Colonic mucosa (tissue), 4 donors: ENCODE measurements around the gene IQSEC1. TPM values are rescaled to one million over a fixed set of nuclear protein-coding genes. Genes with fewer than 3 reads are reported as not detected.

ENCODE experiments used
- DNase-seq: peaks from one replicate; pipeline ENCODE4 v3.0.0-alpha.2; 2020
- H3K27ac ChIP-seq: fragments of 200-600 bp; one replicate; pipeline ENCODE4 v1.8.0; 2021
- H3K27me3 ChIP-seq: fragments of 200-600 bp; one replicate; pipeline ENCODE4 v1.8.0; 2021
- H3K36me3 ChIP-seq: fragments of 200-600 bp; one replicate; pipeline ENCODE4 v1.8.0; 2021
- H3K4me1 ChIP-seq: fragments of 200-600 bp; one replicate; pipeline ENCODE4 v1.8.0; 2021; ENCODE audit warnings: mild to moderate bottlenecking
- H3K4me3 ChIP-seq: fragments of 200-600 bp; one replicate; pipeline ENCODE4 v1.8.0; 2021
- H3K9ac ChIP-seq, 2 donors: one replicate each; pipeline ENCODE4 v1.7.0; 2013; ENCODE audit warnings: control low read depth in 2 of 2, low read depth in 2 of 2, low read length in 2 of 2
- H3K9me3 ChIP-seq: fragments of 200-600 bp; one replicate; pipeline ENCODE4 v1.8.0; 2021
- intact Hi-C: fragments of 100-400 bp; cut with DNase I; formaldehyde crosslinking; loops from one replicate; pipeline ENCODE4 v1.14.1; 2022
- total RNA-seq, 2 donors: library from RNA; stranded (reverse); fragmentation: NEBNext Ultra II Directional in 1 of 2; extraction: Animal tissue kit (Norgen Biotek cat#: 25700) in 1 of 2; gene quantifications; one replicate each; pipeline ENCODE4 v1.2.1, GENCODE V29; 2021
- TF ChIP-seq, protein P1 (sequence below): fragments of 200-600 bp; IDR thresholded peaks from one replicate; pipeline ENCODE4 v1.8.0; 2022; ENCODE audit warnings: antibody characterized with exemption, mild to moderate bottlenecking
- donor health status: healthy.
- donor health status: DM: no; HTN: no; CAD: no.
- donor health status: DM: no; HTN: no; CAD: no.

IQSEC1 gene
- total RNA-seq, 2 donors from 2014 or later: 14.8 to 19.2 TPM

DNA sequence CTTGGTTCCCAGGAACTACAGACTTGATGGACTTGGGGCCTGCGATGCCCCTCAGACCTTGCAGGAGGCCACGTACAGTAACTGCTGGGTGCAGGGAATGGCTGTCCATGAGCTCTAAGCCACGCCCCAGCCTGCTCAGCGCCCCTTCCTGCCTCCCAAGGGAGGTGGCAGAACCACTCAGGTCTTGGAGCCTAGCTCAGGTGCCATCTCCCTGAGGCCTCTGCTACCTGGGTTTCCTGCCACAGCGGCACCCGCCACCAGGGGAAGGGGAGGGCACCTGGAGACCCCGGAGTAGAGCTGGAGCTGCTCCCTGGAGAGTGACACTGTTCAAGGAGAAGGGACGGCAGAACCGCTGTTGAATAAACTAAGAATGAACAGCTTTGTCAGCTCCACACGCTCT, 154.0 kb downstream of the IQSEC1 start:
- no peaks in the 10 kb centered on the region for H3K27me3 ChIP-seq
- no peaks in the 10 kb centered on the region for H3K36me3 ChIP-seq
- no peaks in the 10 kb centered on the region for H3K9me3 ChIP-seq
- no peaks in the 10 kb centered on the region for H3K4me1 ChIP-seq
- TF ChIP-seq, protein P1, sequence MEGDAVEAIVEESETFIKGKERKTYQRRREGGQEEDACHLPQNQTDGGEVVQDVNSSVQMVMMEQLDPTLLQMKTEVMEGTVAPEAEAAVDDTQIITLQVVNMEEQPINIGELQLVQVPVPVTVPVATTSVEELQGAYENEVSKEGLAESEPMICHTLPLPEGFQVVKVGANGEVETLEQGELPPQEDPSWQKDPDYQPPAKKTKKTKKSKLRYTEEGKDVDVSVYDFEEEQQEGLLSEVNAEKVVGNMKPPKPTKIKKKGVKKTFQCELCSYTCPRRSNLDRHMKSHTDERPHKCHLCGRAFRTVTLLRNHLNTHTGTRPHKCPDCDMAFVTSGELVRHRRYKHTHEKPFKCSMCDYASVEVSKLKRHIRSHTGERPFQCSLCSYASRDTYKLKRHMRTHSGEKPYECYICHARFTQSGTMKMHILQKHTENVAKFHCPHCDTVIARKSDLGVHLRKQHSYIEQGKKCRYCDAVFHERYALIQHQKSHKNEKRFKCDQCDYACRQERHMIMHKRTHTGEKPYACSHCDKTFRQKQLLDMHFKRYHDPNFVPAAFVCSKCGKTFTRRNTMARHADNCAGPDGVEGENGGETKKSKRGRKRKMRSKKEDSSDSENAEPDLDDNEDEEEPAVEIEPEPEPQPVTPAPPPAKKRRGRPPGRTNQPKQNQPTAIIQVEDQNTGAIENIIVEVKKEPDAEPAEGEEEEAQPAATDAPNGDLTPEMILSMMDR: no peak
- H3K9ac ChIP-seq: no peak overlapping the region
- no peak overlapping the region for H3K27ac ChIP-seq
- DNase-seq: no peak
- no peak overlapping the region for H3K4me3 ChIP-seq
- intact Hi-C loops: no loop called here

DNA sequence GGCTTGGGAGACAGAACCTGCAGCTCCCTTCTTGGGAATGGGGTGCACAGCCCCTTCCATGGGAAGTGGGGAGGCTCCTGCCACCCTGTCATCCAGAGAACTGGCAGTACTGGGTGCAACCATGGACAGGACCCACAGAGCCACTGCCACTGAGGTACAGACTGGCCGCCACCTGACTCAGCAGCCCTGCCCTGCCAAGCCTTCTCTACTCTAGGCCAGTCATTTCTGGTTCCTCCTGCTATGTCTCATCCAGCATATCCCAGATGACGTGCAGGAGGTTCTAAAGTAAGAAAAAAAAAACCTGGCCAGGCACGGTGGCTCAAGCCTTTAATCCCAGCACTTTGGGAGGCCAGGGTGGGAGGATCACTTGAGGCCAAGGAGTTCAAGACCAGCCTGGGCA, 155.0 kb downstream of the IQSEC1 start:
- H3K27me3 ChIP-seq: no peaks in the 10 kb centered on the region
- intact Hi-C loops: no loop called here
- no peaks in the 10 kb centered on the region for H3K36me3 ChIP-seq
- H3K4me3 ChIP-seq: no peak overlapping the region
- H3K4me1 ChIP-seq: no peaks in the 10 kb centered on the region
- no peaks in the 10 kb centered on the region for H3K9me3 ChIP-seq
- TF ChIP-seq, protein P1: no peak
- H3K9ac ChIP-seq: no peak overlapping the region
- DNase-seq: no peak
- no peak overlapping the region for H3K27ac ChIP-seq

- no peak overlapping the region for H3K27ac ChIP-seq
- TF ChIP-seq, protein P1: no peak
- DNase-seq: no peak
- no peaks in the 10 kb centered on the region for H3K9me3 ChIP-seq
- no peaks in the 10 kb centered on the region for H3K27me3 ChIP-seq
- H3K4me1 ChIP-seq: no peaks in the 10 kb centered on the region
- intact Hi-C loops: no loop called here
- H3K36me3 ChIP-seq: peaks cover 6% of the 10 kb centered on the region
- H3K4me3 ChIP-seq: no peak overlapping the region
- H3K9ac ChIP-seq: no peak overlapping the region
Measured at GRCh38 chr3:12916159-12916558, 157.1 kb downstream of the IQSEC1 start.

DNA sequence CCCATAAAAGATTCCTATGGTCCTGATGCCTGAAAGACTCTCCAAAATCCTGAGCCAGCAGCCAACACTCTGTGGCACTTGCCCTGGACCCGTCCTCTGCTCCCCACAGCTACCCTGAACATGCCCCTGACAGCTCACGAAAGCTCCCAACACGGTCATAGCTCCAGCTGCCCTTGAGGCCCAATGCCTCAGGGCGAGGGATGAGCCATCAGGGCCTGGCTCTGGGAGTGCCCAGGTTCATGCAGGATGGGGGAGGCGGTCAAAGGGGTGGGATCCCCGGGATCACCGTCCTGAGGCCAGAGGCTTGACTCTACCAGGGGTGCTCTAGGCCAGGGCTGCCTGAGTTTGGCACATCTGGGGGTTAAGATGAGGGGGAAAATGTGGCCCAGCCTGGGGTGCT, 159.1 kb downstream of the IQSEC1 start:
- Histone ChIP-seq H3K9ac (no peak overlapping the region), H3K4me1 (no peaks in the 10 kb centered on the region), H3K27ac (no peak overlapping the region), H3K36me3 (peaks cover 6% of the 10 kb centered on the region), H3K4me3 (no peak overlapping the region), H3K27me3 (no peaks in the 10 kb centered on the region), H3K9me3 (no peaks in the 10 kb centered on the region)
- intact Hi-C loops: no loop called here
- no peak for DNase-seq
- TF ChIP-seq, protein P1: no peak

DNA sequence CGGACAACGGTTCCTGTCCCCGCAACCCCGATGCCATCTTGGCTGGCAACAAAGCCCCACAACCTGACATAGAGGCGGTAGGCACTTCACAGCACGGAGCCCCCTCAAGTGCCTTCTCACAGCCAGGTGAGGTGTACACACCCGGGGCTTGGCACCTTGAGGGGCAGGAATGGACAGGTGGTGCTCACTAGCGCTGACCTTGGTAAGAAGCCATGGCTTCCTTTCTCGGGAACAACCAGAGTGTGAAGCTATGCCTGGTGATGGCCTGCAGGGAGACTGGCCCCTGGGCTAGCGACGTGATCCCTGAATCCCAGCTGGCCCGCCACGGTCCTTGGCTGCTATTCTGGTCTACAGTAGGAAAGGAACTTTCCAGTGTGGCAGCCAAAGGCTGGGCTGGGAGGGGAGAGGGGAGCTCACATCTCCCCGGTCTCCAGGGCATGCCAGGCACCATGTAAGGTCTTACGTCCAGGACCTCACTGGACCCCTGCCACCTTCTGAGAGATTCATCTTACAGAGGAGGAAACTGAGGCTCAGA, 161.3 kb downstream of the IQSEC1 start:
- Histone ChIP-seq H3K36me3 (peaks cover 6% of the 10 kb centered on the region), H3K27me3 (no peaks in the 10 kb centered on the region), H3K27ac (no peak overlapping the region), H3K4me1 (no peaks in the 10 kb centered on the region), H3K9ac (no peak overlapping the region), H3K9me3 (no peaks in the 10 kb centered on the region), H3K4me3 (no peak overlapping the region)
- no peak for DNase-seq
- TF ChIP-seq, protein P1: no peak
- intact Hi-C loops: no loop called here
